Osteocyte (in vitro differentiated cells): ENCODE results near the gene FSIP2. TPM values are rescaled to one million over a fixed set of nuclear protein-coding genes. Genes with fewer than 3 reads are reported as not detected.
"Not testable (repeated sequence)": the region's sequence is repeated elsewhere in the genome, so short reads cannot be mapped to it uniquely, and the experiment has no call there.

Experiments
- DNase-seq: peaks from one replicate; pipeline ENCODE4 v3.0.0; 2021; ENCODE audit warnings: mixed read lengths; ENCODE audit not compliant: unreplicated experiment; ENCODE audit errors: extremely low spot score
- H3K27ac Mint-ChIP-seq: one replicate; pipeline ENCODE4 v1.8.0; 2021; ENCODE audit warnings: mild to moderate bottlenecking, mixed read lengths; ENCODE audit not compliant: unreplicated experiment
- H3K27me3 Mint-ChIP-seq: one replicate; pipeline ENCODE4 v1.8.0; 2021; ENCODE audit warnings: mixed read lengths; ENCODE audit not compliant: unreplicated experiment
- H3K36me3 Mint-ChIP-seq: one replicate; pipeline ENCODE4 v1.8.0; 2021; ENCODE audit warnings: mixed read lengths; ENCODE audit not compliant: unreplicated experiment
- H3K4me1 Mint-ChIP-seq: one replicate; pipeline ENCODE4 v1.8.0; 2021; ENCODE audit warnings: mixed read lengths; ENCODE audit not compliant: unreplicated experiment
- H3K4me3 Mint-ChIP-seq: one replicate; pipeline ENCODE4 v1.8.0; 2021; ENCODE audit warnings: mild to moderate bottlenecking, moderate library complexity, mixed read lengths; ENCODE audit not compliant: unreplicated experiment
- H3K9me3 Mint-ChIP-seq: one replicate; pipeline ENCODE4 v1.8.0; 2021; ENCODE audit warnings: mixed read lengths; ENCODE audit not compliant: unreplicated experiment
- CTCF ChIP-seq: fragments of 200-600 bp; sonication (generic); IDR thresholded peaks from 2 replicates; pipeline ENCODE4 v1.5.0; 2021; ENCODE audit warnings: antibody characterized with exemption, mild to moderate bottlenecking, moderate library complexity
- total RNA-seq: library from RNA; stranded (reverse); gene quantifications from 2 replicates; pipeline ENCODE4 v1.2.1, GENCODE V29; 2021

Gene FSIP2
- total RNA-seq, 1 donor from 2014 or later: 3.5 TPM

- Mint-ChIP-seq H3K27ac (no peak overlapping the region), H3K4me1 (no peaks in the 10 kb centered on the region), H3K27me3 (no peaks in the 10 kb centered on the region), H3K4me3 (no peak overlapping the region), H3K9me3 (peaks cover 11% of the 10 kb centered on the region), H3K36me3 (peaks cover 3% of the 10 kb centered on the region)
- DNase-seq: no peak
- no peak for TF ChIP-seq CTCF
Observed at GRCh38 chr2:185854885-185855284, 116.3 kb downstream of the FSIP2 start.

GRCh38 chr2:185857691-185858090, 119.1 kb downstream of the FSIP2 start:
- TF ChIP-seq CTCF: no peak
- Mint-ChIP-seq H3K36me3 (peaks cover 3% of the 10 kb centered on the region), H3K27me3 (no peaks in the 10 kb centered on the region), H3K4me3 (no peak overlapping the region), H3K27ac (no peak overlapping the region), H3K9me3 (peaks cover 3% of the 10 kb centered on the region), H3K4me1 (no peaks in the 10 kb centered on the region)
- no peak for DNase-seq

DNA sequence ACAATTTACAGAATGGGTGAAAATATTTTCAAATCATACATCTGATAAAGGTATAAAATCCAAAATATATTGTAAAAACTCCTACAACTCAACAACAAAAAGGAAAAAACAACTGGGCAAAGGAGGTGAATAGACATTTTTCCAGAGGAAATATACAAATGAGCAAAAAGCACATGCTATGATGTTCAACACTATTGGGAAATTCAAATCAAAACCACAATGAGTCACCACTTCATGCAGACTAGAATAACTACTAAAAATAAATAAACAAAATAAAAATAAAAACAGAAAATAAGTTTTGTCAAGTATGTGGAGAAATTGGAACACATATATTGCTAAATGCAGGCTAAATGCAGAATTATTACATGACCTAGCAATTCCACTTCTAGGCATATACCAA, 120.9 kb downstream of the FSIP2 start:
- Mint-ChIP-seq H3K27ac (no peak overlapping the region), H3K27me3 (no peaks in the 10 kb centered on the region), H3K9me3 (no peaks in the 10 kb centered on the region), H3K4me1 (peaks cover 6% of the 10 kb centered on the region), H3K36me3 (peaks cover 3% of the 10 kb centered on the region), H3K4me3 (no peak overlapping the region)
- no peak for DNase-seq
- no peak for TF ChIP-seq CTCF

DNA sequence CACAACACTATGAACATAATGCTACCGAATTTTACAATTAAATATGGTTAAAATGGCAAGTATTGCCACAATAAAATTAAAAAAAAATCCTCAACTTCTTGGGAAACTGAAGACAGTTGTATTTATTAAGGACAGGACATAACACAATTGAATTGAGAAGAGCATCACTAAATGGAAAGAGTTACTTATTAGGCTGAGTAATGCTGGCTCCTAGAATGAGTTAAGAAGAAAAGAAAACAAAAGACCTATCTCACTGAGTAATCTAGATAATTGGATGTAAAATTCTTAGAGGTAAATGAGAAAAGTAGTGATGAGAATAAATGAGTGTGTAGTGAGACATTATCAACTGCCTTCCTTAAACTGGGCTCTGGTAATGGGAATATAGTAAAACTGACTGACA, 121.7 kb downstream of the FSIP2 start:
- Mint-ChIP-seq H3K36me3 (peaks cover 3% of the 10 kb centered on the region), H3K9me3 (no peaks in the 10 kb centered on the region), H3K27ac (no peak overlapping the region), H3K27me3 (no peaks in the 10 kb centered on the region), H3K4me1 (peaks cover 6% of the 10 kb centered on the region), H3K4me3 (no peak overlapping the region)
- no peak for TF ChIP-seq CTCF
- no peak for DNase-seq

DNA sequence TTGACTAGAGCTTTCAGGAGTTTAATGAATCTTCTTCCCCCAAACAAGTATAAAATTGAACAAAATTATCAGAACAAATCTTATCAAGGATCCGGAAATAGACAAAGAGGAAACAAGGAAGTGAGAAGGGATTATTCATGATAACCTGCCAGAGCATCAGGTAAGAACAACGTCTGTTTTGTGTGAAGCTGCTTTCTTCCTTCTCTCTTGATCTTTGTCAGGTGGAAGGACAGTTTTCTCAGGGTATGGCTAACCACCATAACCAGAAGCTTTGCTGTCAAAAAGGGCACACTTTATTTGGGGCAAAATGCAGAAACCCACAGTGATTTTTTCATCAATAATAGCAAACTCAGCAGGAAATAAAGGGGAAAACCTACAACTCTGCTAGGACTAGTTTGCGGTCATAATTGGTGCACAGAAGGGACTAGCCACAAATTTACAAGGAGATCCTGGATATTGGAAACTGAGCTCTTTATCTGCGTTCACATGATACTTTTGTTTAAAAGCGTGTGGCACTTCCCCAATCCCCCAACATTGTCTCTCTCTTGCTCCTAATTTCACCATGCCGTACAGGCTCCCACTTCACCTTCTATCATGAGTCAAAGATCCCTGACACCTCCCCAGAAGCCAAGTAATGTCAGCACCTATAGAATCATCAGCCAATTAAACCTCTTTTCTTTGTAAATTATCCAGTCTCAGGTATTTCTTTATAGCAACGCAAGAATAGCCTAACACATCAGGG, 124.2 kb downstream of the FSIP2 start:
- H3K27ac Mint-ChIP-seq: no peak overlapping the region
- no peaks in the 10 kb centered on the region for H3K27me3 Mint-ChIP-seq
- peaks cover 3% of the 10 kb centered on the region for H3K36me3 Mint-ChIP-seq
- TF ChIP-seq CTCF: no peak
- H3K4me3 Mint-ChIP-seq: peak overlapping the region; percentile 91
- no peaks in the 10 kb centered on the region for H3K9me3 Mint-ChIP-seq
- peaks cover 6% of the 10 kb centered on the region for H3K4me1 Mint-ChIP-seq
- DNase-seq: no peak

DNA sequence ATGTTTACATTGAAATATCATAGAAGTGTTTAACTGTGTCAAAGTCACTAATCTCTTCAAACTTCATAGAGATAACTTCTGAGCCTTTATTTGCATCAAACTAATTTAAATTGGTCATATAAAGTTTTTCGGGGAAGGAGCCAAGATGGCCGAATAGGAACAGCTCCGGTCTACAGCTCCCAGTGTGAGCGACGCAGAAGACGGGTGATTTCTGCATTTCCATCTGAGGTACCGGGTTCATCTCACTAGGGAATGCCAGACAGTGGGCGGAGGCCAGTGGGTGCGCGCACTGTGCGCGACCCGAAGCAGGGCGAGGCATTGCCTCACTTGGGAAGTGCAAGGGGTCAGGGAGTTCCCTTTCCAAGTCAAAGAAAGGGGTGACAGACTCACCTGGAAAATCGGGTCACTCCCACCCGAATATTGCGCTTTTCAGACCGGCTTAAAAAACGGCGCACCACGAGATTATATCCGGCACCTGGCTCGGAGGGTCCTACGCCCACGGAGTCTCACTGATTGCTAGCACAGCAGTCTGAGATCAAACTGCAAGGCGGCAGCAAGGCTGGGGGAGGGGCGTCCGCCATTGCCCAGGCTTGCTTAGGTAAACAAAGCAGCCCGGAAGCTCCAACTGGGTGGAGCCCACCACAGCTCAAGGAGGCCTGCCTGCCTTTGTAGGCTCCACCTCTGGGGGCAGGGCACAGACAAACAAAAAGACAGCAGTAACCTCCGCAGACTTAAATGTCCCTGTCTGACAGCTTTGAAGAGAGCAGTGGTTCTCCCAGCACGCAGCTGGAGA, 126.1 kb downstream of the FSIP2 start:
- not testable (repeated sequence) for H3K4me1 Mint-ChIP-seq, H3K9me3 Mint-ChIP-seq, H3K27me3 Mint-ChIP-seq, H3K36me3 Mint-ChIP-seq, DNase-seq
- H3K27ac Mint-ChIP-seq: peak overlapping the region; percentile 96
- peak overlapping the region; percentile 91 for H3K4me3 Mint-ChIP-seq
